Transverse colon (tissue), 4 donors: ENCODE results near the gene PACSIN1.

Source experiments
- EP300 ChIP-seq: sonication (generic); formaldehyde crosslinking; IDR thresholded peaks from one replicate; pipeline ENCODE4 v1.6.1; 2017; ENCODE audit warnings: antibody characterized with exemption, low read depth
- POLR2A ChIP-seq: fragments of 450-650 bp; IDR thresholded peaks from one replicate; pipeline ENCODE4 v1.6.1; 2016; ENCODE audit warnings: antibody characterized with exemption, mild to moderate bottlenecking, moderate library complexity
- POLR2AphosphoS5 ChIP-seq, 3 donors: sonication (generic); formaldehyde crosslinking; IDR thresholded peaks; one replicate each; pipeline ENCODE4 v1.6.1; 2016; ENCODE audit warnings: antibody characterized with exemption in 3 of 3
- TF ChIP-seq, protein P1 (sequence below), 5 experiments: fragments of 200-600 bp in 3 of 5; fragments of 450-650 bp in 2 of 5; sonication (generic) in 3 of 5; IDR thresholded peaks; 1 replicate in 2 of 5; 2 replicates in 3 of 5; pipeline ENCODE4 v1.5.1; 2016 to 2017; ENCODE audit warnings: antibody characterized with exemption in 5 of 5, inconsistent platforms in 3 of 5, mild to moderate bottlenecking in 2 of 5, moderate library complexity in 1 of 5

DNA sequence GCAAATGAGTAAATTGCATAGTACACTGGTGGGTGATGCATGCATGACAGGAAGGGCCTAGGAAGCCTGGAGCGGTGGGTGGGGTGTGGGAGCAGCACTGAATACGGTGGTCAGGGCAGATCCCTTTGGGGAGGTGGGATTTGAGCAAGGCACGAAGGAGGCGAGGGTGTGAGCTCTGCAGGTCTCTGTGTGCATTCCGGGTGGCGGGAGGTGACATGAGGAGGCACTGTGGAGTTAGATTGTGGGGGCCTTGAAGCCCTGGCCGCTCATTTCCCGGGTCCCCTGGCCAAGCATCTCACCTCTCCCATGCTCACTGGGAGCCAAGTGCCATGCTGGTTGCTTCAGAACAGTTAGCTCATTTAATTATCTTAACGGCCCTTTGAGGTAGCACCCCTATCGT lies 96.5 kb downstream of the PACSIN1 start:
- TF ChIP-seq, protein P1, sequence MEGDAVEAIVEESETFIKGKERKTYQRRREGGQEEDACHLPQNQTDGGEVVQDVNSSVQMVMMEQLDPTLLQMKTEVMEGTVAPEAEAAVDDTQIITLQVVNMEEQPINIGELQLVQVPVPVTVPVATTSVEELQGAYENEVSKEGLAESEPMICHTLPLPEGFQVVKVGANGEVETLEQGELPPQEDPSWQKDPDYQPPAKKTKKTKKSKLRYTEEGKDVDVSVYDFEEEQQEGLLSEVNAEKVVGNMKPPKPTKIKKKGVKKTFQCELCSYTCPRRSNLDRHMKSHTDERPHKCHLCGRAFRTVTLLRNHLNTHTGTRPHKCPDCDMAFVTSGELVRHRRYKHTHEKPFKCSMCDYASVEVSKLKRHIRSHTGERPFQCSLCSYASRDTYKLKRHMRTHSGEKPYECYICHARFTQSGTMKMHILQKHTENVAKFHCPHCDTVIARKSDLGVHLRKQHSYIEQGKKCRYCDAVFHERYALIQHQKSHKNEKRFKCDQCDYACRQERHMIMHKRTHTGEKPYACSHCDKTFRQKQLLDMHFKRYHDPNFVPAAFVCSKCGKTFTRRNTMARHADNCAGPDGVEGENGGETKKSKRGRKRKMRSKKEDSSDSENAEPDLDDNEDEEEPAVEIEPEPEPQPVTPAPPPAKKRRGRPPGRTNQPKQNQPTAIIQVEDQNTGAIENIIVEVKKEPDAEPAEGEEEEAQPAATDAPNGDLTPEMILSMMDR (IDR thresholded peaks at IDR 0.05): no peak
- no peak for TF ChIP-seq POLR2AphosphoS5 (IDR thresholded peaks at IDR 0.05)
- TF ChIP-seq EP300: no peak
- no peak for TF ChIP-seq POLR2A
